Fibroblast of villous mesenchyme (primary cell): ENCODE data around the gene COL4A2. TPM values are rescaled to one million over a fixed set of nuclear protein-coding genes. Genes with fewer than 3 reads are reported as not detected.

Source experiments
- DNase-seq: peaks from one replicate; pipeline ENCODE4 v3.0.0-alpha.2; 2010; ENCODE audit warnings: low read depth
- H3K4me3 ChIP-seq: 2 replicates; pipeline ENCODE4 v1.5.1; 2011; ENCODE audit warnings: low read depth, mild to moderate bottlenecking, low read length
- CTCF ChIP-seq: IDR thresholded peaks from 2 replicates; pipeline ENCODE4 v1.5.1; 2012; ENCODE audit warnings: low read depth, mild to moderate bottlenecking, low read length; ENCODE audit not compliant: insufficient read depth
- total RNA-seq: library from RNA; depleted of rRNA; stranded (reverse); fragments of >200 nt; gene quantifications from 2 replicates; pipeline ENCODE4 v1.2.3, GENCODE V29; 2012

COL4A2 gene
- total RNA-seq, 1 donor = 756 TPM

GRCh38 chr13:110289174-110289573, 17.9 kb upstream of the COL4A2 start:
- TF ChIP-seq CTCF = no peak
- no peak for DNase-seq
- no peak overlapping the region for H3K4me3 ChIP-seq

- no peak for DNase-seq
- H3K4me3 ChIP-seq = no peak overlapping the region
- no peak for TF ChIP-seq CTCF
Observed at GRCh38 chr13:110289661-110290060, 17.4 kb upstream of the COL4A2 start.

- TF ChIP-seq CTCF = no peak
- DNase-seq = no peak
- no peak overlapping the region for H3K4me3 ChIP-seq
Observed at GRCh38 chr13:110290153-110290552, 16.9 kb upstream of the COL4A2 start.

- no peak for TF ChIP-seq CTCF
- no peak overlapping the region for H3K4me3 ChIP-seq
- DNase-seq = no peak
Observed at GRCh38 chr13:110290826-110291225, 16.3 kb upstream of the COL4A2 start.

- no peak for TF ChIP-seq CTCF
- no peak overlapping the region for H3K4me3 ChIP-seq
- no peak for DNase-seq
Observed at GRCh38 chr13:110291286-110291685, 15.8 kb upstream of the COL4A2 start.

GRCh38 chr13:110293037-110293436, 14.0 kb upstream of the COL4A2 start:
- DNase-seq = no peak
- H3K4me3 ChIP-seq = no peak overlapping the region
- no peak for TF ChIP-seq CTCF

GRCh38 chr13:110293649-110294048, 13.4 kb upstream of the COL4A2 start:
- TF ChIP-seq CTCF = no peak
- DNase-seq = no peak
- no peak overlapping the region for H3K4me3 ChIP-seq
